ENCODE data around the gene SPEF2. TPM values are rescaled to one million over a fixed set of nuclear protein-coding genes. Genes with fewer than 3 reads are reported as not detected.
"Not testable (repeated sequence)": the region's sequence is repeated elsewhere in the genome, so short reads cannot be mapped to it uniquely, and the experiment has no call there.

SPEF2 gene
- total RNA-seq, 1 donor from 2014 or later = 3.7 TPM

- no peaks in the 10 kb centered on the region for H3K9me3 ChIP-seq (ENCODE audit: control insufficient read depth in 3 of 3, low read length in 3 of 3)
- peaks cover 0 to 4% (median 4%) of the 10 kb centered on the region in 3 donors for H3K4me1 ChIP-seq (ENCODE audit: control insufficient read depth in 3 of 3, insufficient read depth in 3 of 3, low read length in 3 of 3)
- H3K9ac ChIP-seq (ENCODE audit: low read depth in 1 of 3, low read length in 3 of 3) = no peak overlapping the region
- H3K27ac ChIP-seq (ENCODE audit: low read depth, low read length) = no peak overlapping the region
- no peaks in the 10 kb centered on the region for H3K36me3 ChIP-seq (ENCODE audit: control insufficient read depth in 3 of 3, insufficient read depth in 3 of 3, low read length in 3 of 3)
- H3K27me3 ChIP-seq (ENCODE audit: control insufficient read depth in 3 of 3, insufficient read depth in 3 of 3, low read length in 3 of 3) = no peaks in the 10 kb centered on the region
- H3K4me3 ChIP-seq (ENCODE audit: low read length in 3 of 3) = no peak overlapping the region
Measured at GRCh38 chr5:35855187-35855586, 237.5 kb downstream of the SPEF2 start.

- H3K4me1 ChIP-seq (ENCODE audit: control insufficient read depth in 3 of 3, insufficient read depth in 3 of 3, low read length in 3 of 3); H3K27me3 ChIP-seq (ENCODE audit: control insufficient read depth in 3 of 3, insufficient read depth in 3 of 3, low read length in 3 of 3); H3K27ac ChIP-seq (ENCODE audit: low read depth, low read length); H3K9ac ChIP-seq (ENCODE audit: low read depth in 1 of 3, low read length in 3 of 3); H3K4me3 ChIP-seq (ENCODE audit: low read length in 3 of 3); H3K9me3 ChIP-seq (ENCODE audit: control insufficient read depth in 3 of 3, low read length in 3 of 3); H3K36me3 ChIP-seq (ENCODE audit: control insufficient read depth in 3 of 3, insufficient read depth in 3 of 3, low read length in 3 of 3): not testable (repeated sequence)
Measured at GRCh38 chr5:35856186-35856764, 238.6 kb downstream of the SPEF2 start.

GRCh38 chr5:35856765-35857351 is 239.2 kb downstream of the SPEF2 start, which contains the start of gene IL7R:
IL7R (plus strand) TSS chr5:35856891; CDS start chr5:35856978, 87 bp downstream.
- Histone ChIP-seq H3K4me1 (ENCODE audit: control insufficient read depth in 3 of 3, insufficient read depth in 3 of 3, low read length in 3 of 3) (peaks cover 0 to 1% (median 0%) of the 10 kb centered on the region in 3 donors), H3K4me3 (ENCODE audit: low read length in 3 of 3) (no peak within 1 kb of the TSS)

DNA sequence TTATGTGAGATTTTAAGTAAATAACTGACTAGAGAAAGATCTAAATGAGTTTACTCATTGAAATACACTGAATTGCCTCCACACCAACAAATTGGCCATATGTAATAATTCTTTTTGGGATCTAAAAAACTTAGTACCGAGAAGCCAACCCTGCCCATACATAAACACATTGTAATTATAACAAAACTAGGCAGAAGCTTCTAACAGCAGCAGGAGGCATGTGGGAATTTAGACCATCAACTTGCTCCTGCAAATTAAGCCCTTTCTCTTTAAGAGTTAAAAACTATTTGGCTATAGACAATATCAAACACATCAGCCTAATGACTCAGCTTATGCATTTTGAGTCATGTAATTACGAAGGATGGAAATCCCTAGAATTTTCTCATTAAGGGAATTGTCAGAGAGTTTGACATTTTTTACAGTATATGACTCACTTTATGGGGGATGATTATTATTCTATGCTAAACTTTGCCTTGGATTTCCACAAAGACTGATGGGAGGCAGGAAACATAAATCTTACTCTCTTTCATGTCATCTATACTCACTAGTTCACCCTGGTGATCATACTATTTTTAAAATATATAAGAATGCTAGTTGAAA is 240.0 kb downstream of the SPEF2 start:
- no peaks in the 10 kb centered on the region for H3K4me1 ChIP-seq (ENCODE audit: control insufficient read depth in 3 of 3, insufficient read depth in 3 of 3, low read length in 3 of 3)
- H3K4me3 ChIP-seq (ENCODE audit: low read length in 3 of 3) = no peak overlapping the region
- no peaks in the 10 kb centered on the region for H3K36me3 ChIP-seq (ENCODE audit: control insufficient read depth in 3 of 3, insufficient read depth in 3 of 3, low read length in 3 of 3)
- H3K9me3 ChIP-seq (ENCODE audit: control insufficient read depth in 3 of 3, low read length in 3 of 3) = no peaks in the 10 kb centered on the region
- H3K9ac ChIP-seq (ENCODE audit: low read depth in 1 of 3, low read length in 3 of 3) = no peak overlapping the region
- H3K27me3 ChIP-seq (ENCODE audit: control insufficient read depth in 3 of 3, insufficient read depth in 3 of 3, low read length in 3 of 3) = no peaks in the 10 kb centered on the region
- H3K27ac ChIP-seq (ENCODE audit: low read depth, low read length) = no peak overlapping the region

More at GRCh38 chr5:35856765-35857351, 239.2 kb downstream of the SPEF2 start, which contains the start of gene IL7R:
- Histone ChIP-seq H3K9me3 (ENCODE audit: control insufficient read depth in 3 of 3, low read length in 3 of 3) (no peaks in the 10 kb centered on the region), H3K27ac (ENCODE audit: low read depth, low read length) (no peak within 1 kb of the TSS), H3K27me3 (ENCODE audit: control insufficient read depth in 3 of 3, insufficient read depth in 3 of 3, low read length in 3 of 3) (no peaks in the 10 kb centered on the region), H3K36me3 (ENCODE audit: control insufficient read depth in 3 of 3, insufficient read depth in 3 of 3, low read length in 3 of 3) (no peaks in the 10 kb centered on the region), H3K9ac (ENCODE audit: low read depth in 1 of 3, low read length in 3 of 3) (no peak within 1 kb of the TSS)

DNA sequence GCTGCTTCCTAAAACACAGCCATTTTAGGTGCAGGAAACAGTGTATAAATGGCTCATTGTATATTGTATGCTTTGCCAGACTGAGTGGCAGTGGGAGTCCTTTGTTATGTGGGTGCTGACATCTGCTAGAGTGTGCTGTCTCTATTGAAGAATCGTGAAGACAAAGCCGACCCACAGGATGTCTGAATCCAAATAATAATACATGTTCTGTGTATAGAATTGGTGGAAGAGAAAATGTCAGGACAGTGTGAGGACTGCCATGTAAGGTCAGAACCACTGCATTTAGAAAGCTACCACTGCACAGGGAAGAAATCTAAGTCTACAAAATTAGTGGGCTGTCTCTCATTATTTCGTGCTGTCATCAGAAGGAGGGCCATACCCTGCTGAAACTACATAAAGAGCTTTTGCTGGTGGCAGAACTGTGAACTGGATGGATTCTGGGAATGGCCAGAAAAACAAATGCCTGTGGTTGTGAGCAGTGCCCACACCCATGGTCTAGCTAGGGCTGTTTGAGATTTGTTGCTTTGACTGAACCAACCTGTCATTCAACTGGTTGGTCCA is 241.5 kb downstream of the SPEF2 start:
- Histone ChIP-seq H3K36me3 (ENCODE audit: control insufficient read depth in 3 of 3, insufficient read depth in 3 of 3, low read length in 3 of 3) (no peaks in the 10 kb centered on the region), H3K27me3 (ENCODE audit: control insufficient read depth in 3 of 3, insufficient read depth in 3 of 3, low read length in 3 of 3) (no peaks in the 10 kb centered on the region), H3K4me3 (ENCODE audit: low read length in 3 of 3) (no peak overlapping the region), H3K9ac (ENCODE audit: low read depth in 1 of 3, low read length in 3 of 3) (no peak overlapping the region), H3K27ac (ENCODE audit: low read depth, low read length) (no peak overlapping the region), H3K4me1 (ENCODE audit: control insufficient read depth in 3 of 3, insufficient read depth in 3 of 3, low read length in 3 of 3) (no peaks in the 10 kb centered on the region), H3K9me3 (ENCODE audit: control insufficient read depth in 3 of 3, low read length in 3 of 3) (no peaks in the 10 kb centered on the region)

GRCh38 chr5:35860686-35861085 is 243.0 kb downstream of the SPEF2 start:
- no peaks in the 10 kb centered on the region for H3K27me3 ChIP-seq (ENCODE audit: control insufficient read depth in 3 of 3, insufficient read depth in 3 of 3, low read length in 3 of 3)
- H3K27ac ChIP-seq (ENCODE audit: low read depth, low read length) = no peak overlapping the region
- no peak overlapping the region for H3K4me3 ChIP-seq (ENCODE audit: low read length in 3 of 3)
- H3K9ac ChIP-seq (ENCODE audit: low read depth in 1 of 3, low read length in 3 of 3) = no peak overlapping the region
- H3K36me3 ChIP-seq (ENCODE audit: control insufficient read depth in 3 of 3, insufficient read depth in 3 of 3, low read length in 3 of 3) = no peaks in the 10 kb centered on the region
- H3K4me1 ChIP-seq (ENCODE audit: control insufficient read depth in 3 of 3, insufficient read depth in 3 of 3, low read length in 3 of 3) = no peaks in the 10 kb centered on the region
- H3K9me3 ChIP-seq (ENCODE audit: control insufficient read depth in 3 of 3, low read length in 3 of 3) = no peaks in the 10 kb centered on the region

DNA sequence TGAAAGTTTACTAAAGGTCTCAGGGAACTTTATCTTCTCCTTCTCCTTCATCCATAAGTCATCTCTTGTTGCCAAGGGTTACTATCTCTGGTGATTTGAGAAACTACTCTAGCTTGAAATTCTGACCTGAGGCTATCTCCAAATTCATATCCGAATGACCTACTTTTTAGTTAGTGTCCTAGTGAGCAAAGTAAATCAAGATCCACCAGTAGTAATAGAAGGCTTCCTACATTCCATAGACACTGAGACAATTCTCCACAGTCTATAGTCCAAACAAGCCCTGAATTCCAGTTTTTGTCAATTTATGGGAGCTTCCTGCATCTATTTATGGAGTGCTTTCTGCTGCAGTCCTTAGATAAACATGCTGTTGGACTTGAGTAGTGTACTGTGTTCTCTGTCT is 244.1 kb downstream of the SPEF2 start:
- H3K27ac ChIP-seq (ENCODE audit: low read depth, low read length) = no peak overlapping the region
- no peaks in the 10 kb centered on the region for H3K9me3 ChIP-seq (ENCODE audit: control insufficient read depth in 3 of 3, low read length in 3 of 3)
- no peak overlapping the region for H3K4me3 ChIP-seq (ENCODE audit: low read length in 3 of 3)
- no peak overlapping the region for H3K9ac ChIP-seq (ENCODE audit: low read depth in 1 of 3, low read length in 3 of 3)
- H3K27me3 ChIP-seq (ENCODE audit: control insufficient read depth in 3 of 3, insufficient read depth in 3 of 3, low read length in 3 of 3) = no peaks in the 10 kb centered on the region
- H3K4me1 ChIP-seq (ENCODE audit: control insufficient read depth in 3 of 3, insufficient read depth in 3 of 3, low read length in 3 of 3) = no peaks in the 10 kb centered on the region
- H3K36me3 ChIP-seq (ENCODE audit: control insufficient read depth in 3 of 3, insufficient read depth in 3 of 3, low read length in 3 of 3) = no peaks in the 10 kb centered on the region

GRCh38 chr5:35862126-35862525 is 244.5 kb downstream of the SPEF2 start:
- no peaks in the 10 kb centered on the region for H3K9me3 ChIP-seq (ENCODE audit: control insufficient read depth in 3 of 3, low read length in 3 of 3)
- H3K27me3 ChIP-seq (ENCODE audit: control insufficient read depth in 3 of 3, insufficient read depth in 3 of 3, low read length in 3 of 3) = no peaks in the 10 kb centered on the region
- H3K27ac ChIP-seq (ENCODE audit: low read depth, low read length) = no peak overlapping the region
- H3K4me3 ChIP-seq (ENCODE audit: low read length in 3 of 3) = no peak overlapping the region
- no peaks in the 10 kb centered on the region for H3K36me3 ChIP-seq (ENCODE audit: control insufficient read depth in 3 of 3, insufficient read depth in 3 of 3, low read length in 3 of 3)
- H3K4me1 ChIP-seq (ENCODE audit: control insufficient read depth in 3 of 3, insufficient read depth in 3 of 3, low read length in 3 of 3) = no peaks in the 10 kb centered on the region
- no peak overlapping the region for H3K9ac ChIP-seq (ENCODE audit: low read depth in 1 of 3, low read length in 3 of 3)

GRCh38 chr5:35863159-35863558 is 245.5 kb downstream of the SPEF2 start:
- no peak overlapping the region for H3K4me3 ChIP-seq (ENCODE audit: low read length in 3 of 3)
- no peaks in the 10 kb centered on the region for H3K4me1 ChIP-seq (ENCODE audit: control insufficient read depth in 3 of 3, insufficient read depth in 3 of 3, low read length in 3 of 3)
- no peaks in the 10 kb centered on the region for H3K36me3 ChIP-seq (ENCODE audit: control insufficient read depth in 3 of 3, insufficient read depth in 3 of 3, low read length in 3 of 3)
- no peaks in the 10 kb centered on the region for H3K27me3 ChIP-seq (ENCODE audit: control insufficient read depth in 3 of 3, insufficient read depth in 3 of 3, low read length in 3 of 3)
- no peak overlapping the region for H3K27ac ChIP-seq (ENCODE audit: low read depth, low read length)
- H3K9me3 ChIP-seq (ENCODE audit: control insufficient read depth in 3 of 3, low read length in 3 of 3) = no peaks in the 10 kb centered on the region
- no peak overlapping the region for H3K9ac ChIP-seq (ENCODE audit: low read depth in 1 of 3, low read length in 3 of 3)
